KG1 (cell line): ENCODE measurements around the gene OPRL1.

Source experiments
- DNase-seq: peaks from one replicate; lab custom pipeline; 2025; lab: John Stamatoyannopoulos, UW

Gene OPRL1

GRCh38 chr20:64144144-64144912, 64.4 kb downstream of the OPRL1 start:
- DNase-seq, result no peak

GRCh38 chr20:64145458-64146300, 65.8 kb downstream of the OPRL1 start:
- no peak for DNase-seq

GRCh38 chr20:64146301-64146935, 66.5 kb downstream of the OPRL1 start:
- DNase-seq, result no peak

- no peak for DNase-seq
Observed at GRCh38 chr20:64146936-64147477, 67.1 kb downstream of the OPRL1 start.

GRCh38 chr20:64148581-64148980, 68.7 kb downstream of the OPRL1 start:
- no peak for DNase-seq

- no peak for DNase-seq
Observed at GRCh38 chr20:64149141-64149540, 69.3 kb downstream of the OPRL1 start.

GRCh38 chr20:64149809-64150560, 70.1 kb downstream of the OPRL1 start:
- no peak for DNase-seq
